GM18868 (cell line): ENCODE results near the gene IDUA.

ENCODE experiments used
- ATAC-seq: cut with Tn5 transposase; IDR thresholded peaks from one replicate; pipeline ENCODE4 v1.9.1; 2021; ENCODE audit warnings: mild to moderate bottlenecking, moderate library complexity; ENCODE audit not compliant: unreplicated experiment

The IDUA gene

GRCh38 chr4:1013225-1014073 lies 26.6 kb downstream of the IDUA start:
- no peak for ATAC-seq

- ATAC-seq, result no peak
Observed at GRCh38 chr4:1014291-1015167, 27.7 kb downstream of the IDUA start.

- ATAC-seq, result no peak
Observed at GRCh38 chr4:1015179-1015578, 28.3 kb downstream of the IDUA start.

GRCh38 chr4:1015746-1016145 lies 28.9 kb downstream of the IDUA start:
- no peak for ATAC-seq

- ATAC-seq, result no peak
Observed at GRCh38 chr4:1017211-1017610, 30.4 kb downstream of the IDUA start.

- ATAC-seq, result no peak
Observed at GRCh38 chr4:1017706-1018105, 30.9 kb downstream of the IDUA start.

GRCh38 chr4:1018147-1019020 lies 31.5 kb downstream of the IDUA start:
- no peak for ATAC-seq

GRCh38 chr4:1019320-1019719 lies 32.5 kb downstream of the IDUA start:
- ATAC-seq, result no peak

GRCh38 chr4:1019729-1020470 lies 33.1 kb downstream of the IDUA start:
- no peak for ATAC-seq

GRCh38 chr4:1021386-1022050 lies 34.7 kb downstream of the IDUA start:
- peak; percentile 38 for ATAC-seq

- no peak for ATAC-seq
Observed at GRCh38 chr4:1022051-1022738, 35.4 kb downstream of the IDUA start.

- ATAC-seq, result no peak
Observed at GRCh38 chr4:1022739-1023066, 35.9 kb downstream of the IDUA start.

- ATAC-seq, result no peak
Observed at GRCh38 chr4:1023075-1023640, 36.3 kb downstream of the IDUA start.

- ATAC-seq, result no peak
Observed at GRCh38 chr4:1023895-1024740, 37.3 kb downstream of the IDUA start.

GRCh38 chr4:1024882-1025545 lies 38.2 kb downstream of the IDUA start:
- ATAC-seq, result no peak

- peak; percentile 91 for ATAC-seq
Observed at GRCh38 chr4:1026115-1026514, 39.3 kb downstream of the IDUA start.

- no peak for ATAC-seq
Observed at GRCh38 chr4:1027219-1027914, 40.5 kb downstream of the IDUA start.
